CD8-positive, alpha-beta memory T cell (primary cell): ENCODE measurements around the gene NAXE. TPM values are rescaled to one million over a fixed set of nuclear protein-coding genes. Genes with fewer than 3 reads are reported as not detected.
"Not testable (repeated sequence)": the region's sequence is repeated elsewhere in the genome, so short reads cannot be mapped to it uniquely, and the experiment has no call there.

Source experiments
- CTCF ChIA-PET: fragments of 350-600 bp; sonication (Branson Sonifier 250); formaldehyde crosslinking; loops from one replicate; lab custom pipeline; 2021; ENCODE audit warnings: antibody characterized with exemption; lab: Charles Lee
- POLR2A ChIA-PET: fragments of 350-600 bp; sonication (Branson Sonifier 250); formaldehyde crosslinking; loops from one replicate; lab custom pipeline; 2021; ENCODE audit warnings: antibody characterized with exemption; lab: Charles Lee
- DNase-seq, 5 donors: peaks; one replicate each; pipeline versions ENCODE4 v3.0.0 to v3.0.0-alpha.2; 2020 to 2022; ENCODE audit warnings: mixed read lengths in 1 of 5
- H3K27ac ChIP-seq: one replicate; pipeline ENCODE4 v1.7.0; 2013; ENCODE audit warnings: low read depth, mild to moderate bottlenecking, low read length, moderate library complexity
- H3K27me3 ChIP-seq: 2 replicates; pipeline ENCODE4 v1.7.0; 2013; ENCODE audit warnings: low read length, mild to moderate bottlenecking; ENCODE audit not compliant: insufficient read depth, poor library complexity, severe bottlenecking
- H3K36me3 ChIP-seq: 2 replicates; pipeline ENCODE4 v1.7.0; 2013; ENCODE audit warnings: mild to moderate bottlenecking, low read length, moderate library complexity; ENCODE audit not compliant: insufficient read depth
- H3K4me1 ChIP-seq: 2 replicates; pipeline ENCODE4 v1.7.0; 2013; ENCODE audit warnings: mild to moderate bottlenecking, low read length, moderate library complexity; ENCODE audit not compliant: insufficient read depth
- H3K4me3 ChIP-seq: 2 replicates; pipeline ENCODE4 v1.7.0; 2013; ENCODE audit warnings: mild to moderate bottlenecking, low read length
- H3K9me3 ChIP-seq: 2 replicates; pipeline ENCODE4 v1.7.0; 2013; ENCODE audit warnings: mild to moderate bottlenecking, low read length
- H3K27ac Mint-ChIP-seq, 8 donors: one replicate each; pipeline ENCODE4 v1.8.0; 2020 to 2021; ENCODE audit warnings: mixed read lengths in 8 of 8, mild to moderate bottlenecking in 6 of 8, inconsistent platforms in 3 of 8, moderate library complexity in 3 of 8
- H3K27me3 Mint-ChIP-seq, 2 donors: one replicate each; pipeline ENCODE4 v1.8.0; 2020 to 2021; ENCODE audit warnings: mixed read lengths in 2 of 2, mild to moderate bottlenecking in 1 of 2, moderate library complexity in 1 of 2
- H3K36me3 Mint-ChIP-seq, 3 donors: one replicate each; pipeline ENCODE4 v1.8.0; 2020 to 2021; ENCODE audit warnings: mixed read lengths in 3 of 3, inconsistent platforms in 1 of 3, mild to moderate bottlenecking in 1 of 3
- H3K4me1 Mint-ChIP-seq, 3 donors: one replicate each; pipeline ENCODE4 v1.8.0; 2020 to 2021; ENCODE audit warnings: mixed read lengths in 3 of 3, inconsistent platforms in 1 of 3, mild to moderate bottlenecking in 1 of 3
- H3K4me3 Mint-ChIP-seq, 7 donors: one replicate each; pipeline ENCODE4 v1.8.0; 2020 to 2021; ENCODE audit warnings: mixed read lengths in 7 of 7, mild to moderate bottlenecking in 6 of 7, moderate library complexity in 4 of 7, inconsistent platforms in 2 of 7
- H3K9me3 Mint-ChIP-seq, 5 donors: one replicate each; pipeline ENCODE4 v1.8.0; 2020 to 2022; ENCODE audit warnings: mixed read lengths in 5 of 5, mild to moderate bottlenecking in 3 of 5, moderate library complexity in 2 of 5, inconsistent platforms in 1 of 5
- polyA plus RNA-seq: library from polyadenylated mRNA; unstranded; fragments of 300-500 nt; fragmentation: Illumina TruSeq; gene quantifications from one replicate; pipeline ENCODE4 v1.2.3, GENCODE V29; 2021
- total RNA-seq, 2 experiments: library from RNA; stranded (reverse); gene quantifications; one replicate each; pipeline ENCODE4 v1.2.3, GENCODE V29; 2021

The NAXE gene
- total and polyA plus RNA-seq, 3 experiments from 2014 or later, result 63.0 to 113 (median 69.1) TPM

- Mint-ChIP-seq H3K4me1 (peaks cover 27 to 38% (median 33%) of the 10 kb centered on the region in 3 donors), H3K27me3 (peaks cover 0 to 3% of the 10 kb centered on the region in 2 donors), H3K27ac (peak overlapping the region; percentile 90 to 98 (median 97)), H3K36me3 (peaks cover 0 to 17% (median 1%) of the 10 kb centered on the region in 3 donors), H3K4me3 (peak overlapping the region; percentile 90 to 97 (median 94)), H3K9me3 (no peaks in the 10 kb centered on the region)
- peak overlapping the region; percentile 38 for H3K27ac ChIP-seq
- ChIA-PET POLR2A (interaction anchor here (1.1 to 1.9 kb wide), 3 partner anchors 26 to 102 kb away, joined by 3 to 15 read pairs (median 8); partner anchors contain the start of gene MEF2D), CTCF (interaction anchor here (0.8 to 3.4 kb wide), 15 partner anchors 8 to 196 kb away, joined by 3 to 23 read pairs (median 4); partner anchors contain the start of genes MEF2D and NAXE)
- peaks cover 30% of the 10 kb centered on the region for H3K4me1 ChIP-seq
- H3K36me3 ChIP-seq, result no peaks in the 10 kb centered on the region
- H3K27me3 ChIP-seq, result no peaks in the 10 kb centered on the region
- DNase-seq, result peak in 1 of 5 donors; percentile 41
- H3K4me3 ChIP-seq, result peak overlapping the region; percentile 55
- no peaks in the 10 kb centered on the region for H3K9me3 ChIP-seq
Measured at GRCh38 chr1:156582388-156583017, 9.1 kb upstream of the NAXE start.

DNA sequence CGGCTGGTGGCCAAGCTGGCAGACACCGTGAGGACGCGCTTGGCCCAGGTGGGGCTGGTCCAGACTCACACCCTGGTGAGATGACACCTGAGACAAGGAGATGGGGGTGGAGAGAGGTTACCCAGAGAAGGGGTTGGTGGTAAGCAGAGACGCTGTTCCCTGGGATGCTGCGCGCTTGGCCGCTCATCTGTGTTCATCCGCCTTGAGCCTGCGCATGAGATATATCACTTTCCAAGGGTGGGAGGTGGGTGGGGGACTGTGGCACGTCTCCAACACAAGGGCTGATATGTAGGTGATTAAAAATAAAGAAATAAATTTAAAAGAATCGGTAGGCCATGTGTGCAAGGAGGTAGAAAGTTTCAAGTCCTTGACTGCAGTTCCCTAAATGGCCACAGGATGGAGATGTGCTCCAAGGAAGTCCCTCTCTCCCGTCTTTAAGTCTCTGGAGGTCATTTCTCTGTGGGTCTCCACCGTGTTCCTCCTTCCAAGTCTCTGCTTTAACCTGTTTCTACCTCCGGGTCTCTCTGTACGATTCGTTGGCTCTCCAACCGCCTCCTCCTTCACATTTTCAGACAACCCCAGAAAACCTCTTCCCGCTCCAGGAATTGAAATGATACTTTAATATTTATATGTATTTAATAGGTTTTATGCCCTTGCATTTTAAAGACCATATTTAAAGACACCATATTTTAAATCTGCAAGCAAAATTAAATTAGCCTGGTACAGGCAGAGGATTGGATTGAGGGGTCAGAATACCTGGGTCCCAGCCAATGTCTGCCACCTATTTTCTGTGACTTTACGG lies 7.6 kb upstream of the NAXE start:
- no peak overlapping the region for H3K4me3 ChIP-seq
- H3K4me3 Mint-ChIP-seq, result peak overlapping the region in 6 of 7 donors; percentile 47 to 96 (median 78)
- no peaks in the 10 kb centered on the region for H3K36me3 ChIP-seq
- ChIA-PET POLR2A (no interaction called here), CTCF (interaction anchor here (1.2 to 1.9 kb wide), 4 partner anchors 24 to 84 kb away, joined by 3 to 9 read pairs (median 4); no protein-coding TSS in a partner anchor)
- peak overlapping the region in 6 of 8 donors; percentile 55 to 89 (median 77) for H3K27ac Mint-ChIP-seq
- peaks cover 30% of the 10 kb centered on the region for H3K4me1 ChIP-seq
- no peaks in the 10 kb centered on the region for H3K9me3 Mint-ChIP-seq
- peak; percentile 62 to 78 (median 65) for DNase-seq
- H3K27me3 Mint-ChIP-seq, result peaks cover 0 to 1% of the 10 kb centered on the region in 2 donors
- peaks cover 27 to 38% (median 33%) of the 10 kb centered on the region in 3 donors for H3K4me1 Mint-ChIP-seq
- H3K36me3 Mint-ChIP-seq, result peaks cover 0 to 17% (median 1%) of the 10 kb centered on the region in 3 donors
- no peak overlapping the region for H3K27ac ChIP-seq
- H3K27me3 ChIP-seq, result no peaks in the 10 kb centered on the region
- H3K9me3 ChIP-seq, result no peaks in the 10 kb centered on the region

GRCh38 chr1:156584813-156585212 lies 6.8 kb upstream of the NAXE start:
- CTCF ChIA-PET, result interaction anchor here (1.1 to 1.9 kb wide), 8 partner anchors 21 to 199 kb away, joined by 3 to 11 read pairs (median 4); no protein-coding TSS in a partner anchor
- no peaks in the 10 kb centered on the region for H3K9me3 ChIP-seq

DNA sequence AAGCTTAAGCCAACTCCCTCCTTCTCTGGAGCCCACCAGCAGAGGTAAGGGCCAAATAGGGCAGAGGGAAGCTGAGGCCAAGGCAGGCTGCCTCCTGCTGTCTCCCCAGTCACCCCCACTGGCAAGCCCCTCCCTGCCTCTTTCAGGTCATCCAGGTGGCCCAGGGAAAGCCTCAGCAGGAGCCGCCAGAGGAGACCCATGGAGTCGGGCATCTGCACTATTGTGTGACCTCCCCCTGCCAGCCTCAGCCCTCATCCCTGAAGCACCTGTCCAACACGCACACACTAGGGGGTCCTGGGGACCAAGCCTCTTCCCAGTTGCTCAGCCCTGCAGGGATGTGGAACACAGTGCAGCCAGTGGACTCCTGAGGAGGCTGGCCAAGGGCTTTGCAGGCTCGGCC lies 5.3 kb upstream of the NAXE start:
- peaks cover 0 to 1% of the 10 kb centered on the region in 2 donors for H3K27me3 Mint-ChIP-seq
- no peaks in the 10 kb centered on the region for H3K36me3 ChIP-seq
- H3K9me3 Mint-ChIP-seq, result no peaks in the 10 kb centered on the region
- no peaks in the 10 kb centered on the region for H3K27me3 ChIP-seq
- no peak for DNase-seq
- POLR2A ChIA-PET, result interaction anchor here (1.2 kb wide), 1 partner anchor 91 kb away, joined by 3 read pairs; no protein-coding TSS in a partner anchor
- peaks cover 0 to 19% (median 1%) of the 10 kb centered on the region in 3 donors for H3K36me3 Mint-ChIP-seq
- H3K4me3 ChIP-seq, result no peak overlapping the region
- peak overlapping the region in 1 of 8 donors; percentile 76 for H3K27ac Mint-ChIP-seq
- H3K4me1 ChIP-seq, result peaks cover 37% of the 10 kb centered on the region
- H3K4me1 Mint-ChIP-seq, result peaks cover 28 to 42% (median 34%) of the 10 kb centered on the region in 3 donors
- H3K27ac ChIP-seq, result no peak overlapping the region
- CTCF ChIA-PET, result interaction anchor here (1.0 to 1.9 kb wide), 3 partner anchors 14 to 200 kb away, joined by 3 to 11 read pairs (median 4); no protein-coding TSS in a partner anchor
- H3K4me3 Mint-ChIP-seq, result peak overlapping the region in 1 of 7 donors; percentile 46
- no peaks in the 10 kb centered on the region for H3K9me3 ChIP-seq

More at GRCh38 chr1:156584813-156585212, 6.8 kb upstream of the NAXE start:
- Mint-ChIP-seq H3K4me3 (peak overlapping the region in 1 of 7 donors; percentile 46), H3K27me3 (peaks cover 0 to 1% of the 10 kb centered on the region in 2 donors), H3K9me3 (no peaks in the 10 kb centered on the region), H3K27ac (no peak overlapping the region), H3K4me1 (peaks cover 27 to 38% (median 33%) of the 10 kb centered on the region in 3 donors), H3K36me3 (peaks cover 0 to 17% (median 1%) of the 10 kb centered on the region in 3 donors)
- H3K36me3 ChIP-seq, result no peaks in the 10 kb centered on the region
- H3K4me1 ChIP-seq, result peaks cover 30% of the 10 kb centered on the region
- no peaks in the 10 kb centered on the region for H3K27me3 ChIP-seq
- H3K4me3 ChIP-seq, result no peak overlapping the region
- POLR2A ChIA-PET, result no interaction called here
- DNase-seq, result no peak
- H3K27ac ChIP-seq, result no peak overlapping the region

DNA sequence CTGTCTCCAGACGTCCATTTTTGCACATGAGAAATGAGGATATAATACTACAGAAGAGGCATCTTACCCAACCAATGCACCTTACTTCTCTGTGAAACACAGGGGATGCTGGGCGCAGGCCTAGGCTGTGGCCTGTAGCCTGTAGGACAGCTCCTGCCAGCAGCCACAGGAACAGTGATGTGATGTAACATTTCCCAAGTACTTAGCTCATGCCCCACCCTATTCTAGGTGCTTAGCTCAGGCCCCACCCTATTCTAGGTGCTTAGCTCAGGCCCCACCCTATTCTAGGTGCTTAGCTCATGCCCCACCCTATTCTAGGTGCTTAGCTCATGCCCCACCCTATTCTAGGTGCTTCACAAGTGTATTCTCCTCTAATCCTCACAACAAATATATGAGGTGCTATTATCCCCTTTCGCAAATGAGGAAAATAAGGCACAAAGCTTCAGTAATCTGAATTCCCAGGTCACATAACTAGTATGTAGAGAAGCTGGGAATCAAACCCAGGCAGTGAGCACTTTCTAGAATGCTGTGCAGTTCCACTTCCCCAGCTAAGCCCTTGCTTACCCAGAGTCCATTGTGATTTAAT lies 4.6 kb upstream of the NAXE start:
- no peaks in the 10 kb centered on the region for H3K27me3 ChIP-seq
- H3K4me1 ChIP-seq, result peaks cover 32% of the 10 kb centered on the region
- POLR2A ChIA-PET, result interaction anchor here (1.2 kb wide), 1 partner anchor 92 kb away, joined by 3 read pairs; no protein-coding TSS in a partner anchor
- no peak for DNase-seq
- Mint-ChIP-seq H3K4me3 (no peak overlapping the region), H3K27ac (peak overlapping the region in 1 of 8 donors; percentile 37), H3K27me3 (peaks cover 0 to 1% of the 10 kb centered on the region in 2 donors), H3K36me3 (peaks cover 0 to 18% (median 0%) of the 10 kb centered on the region in 3 donors), H3K9me3 (no peaks in the 10 kb centered on the region), H3K4me1 (peaks cover 28 to 40% (median 31%) of the 10 kb centered on the region in 3 donors)
- no peak overlapping the region for H3K27ac ChIP-seq
- no peaks in the 10 kb centered on the region for H3K9me3 ChIP-seq
- no peaks in the 10 kb centered on the region for H3K36me3 ChIP-seq
- no peak overlapping the region for H3K4me3 ChIP-seq
- CTCF ChIA-PET, result interaction anchor here (0.7 kb wide), 1 partner anchor 106 kb away, joined by 3 read pairs; no protein-coding TSS in a partner anchor

DNA sequence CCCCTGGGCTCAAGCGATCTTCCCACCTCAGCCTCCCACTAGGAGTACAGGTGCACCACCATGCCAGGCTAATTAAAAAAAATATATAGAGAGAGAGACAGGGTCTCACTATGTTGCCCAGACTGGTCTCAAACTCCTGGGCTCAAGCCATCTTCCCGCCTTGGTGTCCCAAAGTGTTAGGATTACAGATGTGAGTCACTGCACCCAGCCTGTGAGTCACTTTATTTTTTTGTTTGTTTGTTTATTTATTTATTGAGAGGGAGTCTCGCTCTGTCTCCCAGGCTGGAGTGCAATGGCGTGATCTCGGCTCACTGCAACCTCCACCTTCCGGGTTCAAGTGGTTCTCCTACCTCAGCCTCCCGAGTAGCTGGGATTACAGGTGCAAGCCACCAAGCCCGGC lies 3.6 kb upstream of the NAXE start:
- H3K4me3 ChIP-seq, H3K27ac ChIP-seq, DNase-seq, H3K36me3 ChIP-seq, CTCF ChIA-PET, H3K27me3 ChIP-seq, H3K27ac Mint-ChIP-seq, POLR2A ChIA-PET, H3K4me3 Mint-ChIP-seq, H3K27me3 Mint-ChIP-seq, H3K9me3 Mint-ChIP-seq, H3K9me3 ChIP-seq: not testable (repeated sequence)
- H3K4me1 Mint-ChIP-seq, result peaks cover 26 to 39% (median 31%) of the 10 kb centered on the region in 3 donors
- H3K4me1 ChIP-seq, result peaks cover 32% of the 10 kb centered on the region
- peaks cover 0 to 20% (median 0%) of the 10 kb centered on the region in 3 donors for H3K36me3 Mint-ChIP-seq

DNA sequence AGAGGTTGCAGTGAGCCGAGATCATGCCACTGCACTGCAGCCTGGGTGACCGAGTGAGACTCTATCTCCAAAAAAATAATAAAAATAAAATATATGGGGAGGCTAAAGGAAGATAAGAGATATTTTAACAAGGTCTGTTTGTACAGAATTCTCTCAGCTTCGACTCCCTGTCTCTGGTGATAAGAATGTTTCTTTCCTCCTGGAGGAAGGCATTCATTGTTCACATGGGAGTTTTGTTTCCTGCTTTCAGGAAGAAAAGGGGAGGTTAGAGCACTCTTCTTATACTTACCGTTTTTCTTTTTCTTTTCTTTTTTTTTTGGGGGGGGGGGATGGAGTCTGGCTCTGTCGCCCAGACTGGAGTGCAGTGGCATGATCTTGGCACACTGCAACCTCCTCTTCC lies 2.0 kb upstream of the NAXE start:
- Mint-ChIP-seq H3K4me3 (no peak overlapping the region), H3K27me3 (no peaks in the 10 kb centered on the region), H3K27ac (no peak overlapping the region), H3K36me3 (peaks cover 0 to 28% (median 0%) of the 10 kb centered on the region in 3 donors), H3K4me1 (peaks cover 18 to 25% (median 19%) of the 10 kb centered on the region in 3 donors), H3K9me3 (no peaks in the 10 kb centered on the region)
- Histone ChIP-seq H3K27me3 (no peaks in the 10 kb centered on the region), H3K4me3 (no peak overlapping the region), H3K4me1 (peaks cover 20% of the 10 kb centered on the region), H3K36me3 (no peaks in the 10 kb centered on the region), H3K27ac (no peak overlapping the region), H3K9me3 (no peaks in the 10 kb centered on the region)
- ChIA-PET CTCF (interaction anchor here (1.3 kb wide), 1 partner anchor 109 kb away, joined by 5 read pairs; no protein-coding TSS in a partner anchor), POLR2A (interaction anchor here (0.6 kb wide), 1 partner anchor 17 kb away, joined by 10 read pairs; no protein-coding TSS in a partner anchor)
- DNase-seq, result no peak
